ENCODE data around the gene TESK2. TPM values are rescaled to one million over a fixed set of nuclear protein-coding genes. Genes with fewer than 3 reads are reported as not detected.

The TESK2 gene
- total and polyA plus RNA-seq, 2 of the 13 experiments (the other 11 are each of a cell fraction or from before 2014, with no cell fraction given): 5.5 to 9.6 TPM

- TF ChIP-seq IKZF5 (CRISPR knock-in tag; IDR thresholded peaks at IDR 0.05) (no peak), HMG20B (CRISPR knock-in tag; conservative IDR thresholded peaks at IDR 0.05) (no peak), ZBTB44 (CRISPR knock-in tag; IDR thresholded peaks at IDR 0.05) (no peak), ZNF766 (CRISPR knock-in tag; IDR thresholded peaks at IDR 0.05; ENCODE audit: borderline replicate concordance) (no peak), ZNF749 (CRISPR knock-in tag; IDR thresholded peaks at IDR 0.05; ENCODE audit: borderline replicate concordance) (no peak), PHF5A (CRISPR knock-in tag; IDR thresholded peaks at IDR 0.05; ENCODE audit: low read depth, unreplicated experiment) (no peak), FOXM1 (CRISPR knock-in tag; IDR thresholded peaks at IDR 0.05) (no peak), IRF2 (CRISPR knock-in tag; IDR thresholded peaks at IDR 0.05) (peak; percentile 58), KAT8 (CRISPR knock-in tag; IDR thresholded peaks at IDR 0.05) (peak; percentile 30; the same call in 1 of the 2 replicates), ZNF619 (CRISPR knock-in tag; IDR thresholded peaks at IDR 0.05) (no peak), ZBTB46 (CRISPR knock-in tag; IDR thresholded peaks at IDR 0.05; ENCODE audit: borderline replicate concordance) (no peak), ZMYM4 (CRISPR knock-in tag; IDR thresholded peaks at IDR 0.05) (no peak), SYNCRIP (IDR thresholded peaks at IDR 0.05; ENCODE audit: insufficient read depth, low read depth, low read length) (no peak), JUN (CRISPR knock-in tag; IDR thresholded peaks at IDR 0.05) (no peak), KLF16 (CRISPR knock-in tag; IDR thresholded peaks at IDR 0.05) (no peak), FOXJ3 (CRISPR knock-in tag; IDR thresholded peaks at IDR 0.05; ENCODE audit: borderline replicate concordance) (0 out of 2 replicates have a peak, but pooled peaks have one; percentile 32), ZNF788 (CRISPR knock-in tag; IDR thresholded peaks at IDR 0.05; ENCODE audit: borderline replicate concordance) (no peak), NFRKB (IDR thresholded peaks at IDR 0.05) (no peak), ZNF576 (CRISPR knock-in tag; IDR thresholded peaks at IDR 0.05) (no peak), SRY (CRISPR knock-in tag; IDR thresholded peaks at IDR 0.05) (no peak), GPBP1L1 (CRISPR knock-in tag; IDR thresholded peaks at IDR 0.05) (no peak), FLYWCH1 (CRISPR knock-in tag; IDR thresholded peaks at IDR 0.05) (no peak), ZNF564 (CRISPR knock-in tag; IDR thresholded peaks at IDR 0.05) (no peak), STAT5B (CRISPR knock-in tag; IDR thresholded peaks at IDR 0.05) (no peak), DMAP1 (CRISPR knock-in tag; IDR thresholded peaks at IDR 0.05) (no peak)
Observed at GRCh38 chr1:45297666-45298356, 193.2 kb downstream of the TESK2 start (continued).
